Measurements from ENCODE around the gene CA12.

- TF ChIP-seq CTCF (IDR thresholded peaks at IDR 0.05; ENCODE audit: low read depth, low read length, missing input control) (no peak), YY1 (IDR thresholded peaks at IDR 0.05) (no peak)
- TF ChIP-seq, protein P1, sequence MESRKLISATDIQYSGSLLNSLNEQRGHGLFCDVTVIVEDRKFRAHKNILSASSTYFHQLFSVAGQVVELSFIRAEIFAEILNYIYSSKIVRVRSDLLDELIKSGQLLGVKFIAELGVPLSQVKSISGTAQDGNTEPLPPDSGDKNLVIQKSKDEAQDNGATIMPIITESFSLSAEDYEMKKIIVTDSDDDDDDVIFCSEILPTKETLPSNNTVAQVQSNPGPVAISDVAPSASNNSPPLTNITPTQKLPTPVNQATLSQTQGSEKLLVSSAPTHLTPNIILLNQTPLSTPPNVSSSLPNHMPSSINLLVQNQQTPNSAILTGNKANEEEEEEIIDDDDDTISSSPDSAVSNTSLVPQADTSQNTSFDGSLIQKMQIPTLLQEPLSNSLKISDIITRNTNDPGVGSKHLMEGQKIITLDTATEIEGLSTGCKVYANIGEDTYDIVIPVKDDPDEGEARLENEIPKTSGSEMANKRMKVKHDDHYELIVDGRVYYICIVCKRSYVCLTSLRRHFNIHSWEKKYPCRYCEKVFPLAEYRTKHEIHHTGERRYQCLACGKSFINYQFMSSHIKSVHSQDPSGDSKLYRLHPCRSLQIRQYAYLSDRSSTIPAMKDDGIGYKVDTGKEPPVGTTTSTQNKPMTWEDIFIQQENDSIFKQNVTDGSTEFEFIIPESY (IDR thresholded peaks at IDR 0.05): no peak
- TF ChIP-seq, protein P2, sequence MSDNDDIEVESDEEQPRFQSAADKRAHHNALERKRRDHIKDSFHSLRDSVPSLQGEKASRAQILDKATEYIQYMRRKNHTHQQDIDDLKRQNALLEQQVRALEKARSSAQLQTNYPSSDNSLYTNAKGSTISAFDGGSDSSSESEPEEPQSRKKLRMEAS (IDR thresholded peaks at IDR 0.05): no peak
- TF ChIP-seq, protein P3, sequence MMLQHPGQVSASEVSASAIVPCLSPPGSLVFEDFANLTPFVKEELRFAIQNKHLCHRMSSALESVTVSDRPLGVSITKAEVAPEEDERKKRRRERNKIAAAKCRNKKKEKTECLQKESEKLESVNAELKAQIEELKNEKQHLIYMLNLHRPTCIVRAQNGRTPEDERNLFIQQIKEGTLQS (IDR thresholded peaks at IDR 0.05): no peak
Observed at GRCh38 chr15:63347074-63347857, 34.4 kb downstream of the CA12 start.
